ENCODE measurements around the gene DNAH8. TPM values are rescaled to one million over a fixed set of nuclear protein-coding genes. Genes with fewer than 3 reads are reported as not detected.

DNAH8 gene
- not detected in 2 replicates for total RNA-seq

DNA sequence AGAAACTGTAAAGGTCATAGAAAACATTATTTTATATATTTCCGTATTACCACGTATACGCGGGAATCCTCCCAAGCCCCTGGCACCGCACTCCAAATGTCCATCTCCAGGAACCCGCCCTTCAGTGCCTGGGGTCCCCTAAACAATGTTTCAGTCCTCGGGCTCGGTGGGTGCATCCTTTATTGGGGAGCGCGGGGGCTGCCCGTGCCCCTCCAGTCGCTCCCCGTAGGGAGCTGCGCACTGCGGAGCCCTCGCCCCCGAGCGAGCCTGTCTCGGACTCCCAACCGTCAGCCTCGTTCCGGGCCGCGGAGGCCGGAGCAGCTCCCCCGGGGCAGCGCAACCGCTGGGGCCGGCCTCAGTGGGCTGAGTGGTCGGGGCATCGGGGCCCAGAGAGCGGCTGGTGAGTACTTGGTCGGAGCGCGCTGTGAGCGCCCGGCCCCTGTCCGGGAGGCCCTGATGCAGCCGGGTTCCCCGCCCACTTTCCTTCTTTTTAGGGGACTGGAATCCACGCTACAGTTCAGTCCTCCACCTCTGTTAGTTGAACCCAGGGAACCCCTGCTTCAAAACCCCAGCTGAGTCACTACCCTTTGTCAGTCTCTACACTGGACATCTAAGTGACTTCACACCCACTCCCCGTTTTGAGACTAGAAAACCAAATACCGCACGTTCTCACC is at the start of gene DNAH8:
Gene DNAH8, plus strand, starts transcription at position 296 of the 674 bp plus-strand sequence. CDS start 7,499 bp downstream, outside the sequence.

GRCh38 chr6:38702558-38703397 is 12.3 kb upstream of the DNAH8 start, which contains the start of gene GLO1:
Gene GLO1 (minus strand): TSS chr6:38703145. CDS start chr6:38703054, 91 bp downstream.

DNA sequence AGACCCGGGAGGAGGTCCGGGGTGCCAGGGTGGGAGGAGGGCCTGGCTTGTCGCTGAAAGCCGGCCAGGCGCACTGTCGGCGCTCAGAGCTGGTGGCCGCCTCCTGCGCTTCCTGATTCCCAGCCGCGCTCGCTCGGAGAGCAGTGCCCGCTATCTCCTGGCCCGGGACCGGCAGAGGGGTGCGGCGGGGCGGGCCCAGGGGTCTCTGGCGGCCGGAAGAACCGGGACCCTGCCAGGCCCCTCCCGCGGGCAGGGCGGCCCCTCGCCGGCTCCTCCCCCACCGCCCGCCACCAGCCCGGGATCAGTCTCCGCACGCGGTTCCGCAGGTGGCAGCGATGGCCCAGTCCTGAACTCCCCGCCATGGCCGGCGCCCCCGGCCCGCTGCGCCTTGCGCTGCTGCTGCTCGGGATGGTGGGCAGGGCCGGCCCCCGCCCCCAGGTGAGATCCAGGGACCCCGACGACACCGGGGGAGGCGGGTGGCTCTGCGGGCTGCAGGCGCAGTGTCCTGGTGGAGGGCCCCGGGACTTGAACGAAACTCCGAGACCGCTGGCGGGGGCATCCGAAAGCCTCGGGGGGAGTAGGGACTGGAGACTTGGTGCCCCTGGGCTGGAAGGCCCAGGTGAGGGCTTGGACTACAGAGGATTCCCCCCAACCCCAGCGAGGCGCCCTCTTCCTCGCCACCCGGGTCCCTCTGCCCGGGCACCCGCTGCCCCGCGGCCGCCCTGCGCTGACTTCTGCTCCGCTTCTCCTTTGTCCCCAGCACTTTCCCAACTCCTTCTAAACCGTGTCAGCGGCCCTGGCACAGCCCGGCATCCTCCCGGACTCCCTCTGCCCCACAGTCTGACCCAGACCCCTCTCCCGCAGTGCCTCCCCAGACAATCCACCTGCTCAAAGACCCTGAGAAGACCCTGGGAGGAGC is 333.6 kb downstream of the DNAH8 start, which contains the start of gene GLP1R:
Gene GLP1R, plus strand, starts transcription at position 301 of the 919 bp plus-strand sequence. Its CDS starts 60 bp downstream, at position 361.

Other genes with a start within 250 kb of the DNAH8 start
- gene BTBD9, start 75.4 kb upstream of the DNAH8 start, total RNA-seq: 3.3 and 5.6 TPM in 2 replicates
- 146 and 206 TPM in 2 replicates for gene GLO1, start 12.2 kb upstream of the DNAH8 start, total RNA-seq